ENCODE data around the gene KIAA1143. TPM values are rescaled to one million over a fixed set of nuclear protein-coding genes. Genes with fewer than 3 reads are reported as not detected.

KIAA1143 gene
- total and polyA plus RNA-seq, 2 of the 13 experiments (the other 11 are each of a cell fraction or from before 2014, with no cell fraction given): 9.9 to 27.2 TPM

DNA sequence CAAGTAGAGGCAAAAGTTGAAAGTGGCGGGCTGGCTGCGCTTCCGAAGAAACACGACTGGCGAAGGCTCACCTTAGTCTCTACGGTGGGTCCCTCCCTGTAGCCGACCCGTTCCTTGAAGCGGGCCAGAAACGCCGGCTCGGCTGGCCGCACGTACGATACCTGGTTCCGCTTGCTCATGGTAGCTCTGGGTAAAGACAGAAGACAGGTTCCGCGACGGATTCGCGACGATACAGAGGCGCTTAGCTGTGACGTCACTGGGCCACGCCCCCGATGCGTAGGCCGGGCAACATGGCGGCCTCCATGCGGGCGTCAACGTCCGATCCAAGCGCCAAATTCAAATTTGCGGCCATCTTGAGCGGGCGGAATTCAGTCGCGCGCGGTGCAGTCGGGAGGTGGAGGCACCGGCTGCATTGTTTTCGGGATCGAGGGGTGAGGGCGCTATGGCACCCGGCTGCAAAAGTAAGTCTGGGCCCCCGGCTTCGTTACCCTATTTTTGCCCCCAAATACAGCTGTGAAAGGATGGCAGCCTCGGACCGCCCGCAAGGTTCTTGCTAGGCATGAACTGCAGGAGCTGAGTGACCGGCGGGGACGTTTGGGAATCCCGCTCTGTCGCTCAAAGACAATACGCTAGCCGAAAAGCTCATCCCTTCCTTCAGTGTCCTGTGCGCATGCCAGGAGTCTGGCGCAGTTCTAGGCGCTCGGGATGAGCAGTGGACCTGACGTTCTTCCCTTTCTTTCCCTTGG is at the start of gene KIAA1143, which contains the start of gene KIF15 (continued):
- TF ChIP-seq, protein P1, sequence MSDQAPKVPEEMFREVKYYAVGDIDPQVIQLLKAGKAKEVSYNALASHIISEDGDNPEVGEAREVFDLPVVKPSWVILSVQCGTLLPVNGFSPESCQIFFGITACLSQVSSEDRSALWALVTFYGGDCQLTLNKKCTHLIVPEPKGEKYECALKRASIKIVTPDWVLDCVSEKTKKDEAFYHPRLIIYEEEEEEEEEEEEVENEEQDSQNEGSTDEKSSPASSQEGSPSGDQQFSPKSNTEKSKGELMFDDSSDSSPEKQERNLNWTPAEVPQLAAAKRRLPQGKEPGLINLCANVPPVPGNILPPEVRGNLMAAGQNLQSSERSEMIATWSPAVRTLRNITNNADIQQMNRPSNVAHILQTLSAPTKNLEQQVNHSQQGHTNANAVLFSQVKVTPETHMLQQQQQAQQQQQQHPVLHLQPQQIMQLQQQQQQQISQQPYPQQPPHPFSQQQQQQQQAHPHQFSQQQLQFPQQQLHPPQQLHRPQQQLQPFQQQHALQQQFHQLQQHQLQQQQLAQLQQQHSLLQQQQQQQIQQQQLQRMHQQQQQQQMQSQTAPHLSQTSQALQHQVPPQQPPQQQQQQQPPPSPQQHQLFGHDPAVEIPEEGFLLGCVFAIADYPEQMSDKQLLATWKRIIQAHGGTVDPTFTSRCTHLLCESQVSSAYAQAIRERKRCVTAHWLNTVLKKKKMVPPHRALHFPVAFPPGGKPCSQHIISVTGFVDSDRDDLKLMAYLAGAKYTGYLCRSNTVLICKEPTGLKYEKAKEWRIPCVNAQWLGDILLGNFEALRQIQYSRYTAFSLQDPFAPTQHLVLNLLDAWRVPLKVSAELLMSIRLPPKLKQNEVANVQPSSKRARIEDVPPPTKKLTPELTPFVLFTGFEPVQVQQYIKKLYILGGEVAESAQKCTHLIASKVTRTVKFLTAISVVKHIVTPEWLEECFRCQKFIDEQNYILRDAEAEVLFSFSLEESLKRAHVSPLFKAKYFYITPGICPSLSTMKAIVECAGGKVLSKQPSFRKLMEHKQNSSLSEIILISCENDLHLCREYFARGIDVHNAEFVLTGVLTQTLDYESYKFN (CRISPR knock-in tag; conservative IDR thresholded peaks at IDR 0.05): no peak; the same call in 1 of the 2 replicates
- peak; percentile 92 for TF ChIP-seq YEATS2 (CRISPR knock-in tag; IDR thresholded peaks at IDR 0.05; ENCODE audit: borderline replicate concordance)
- TF ChIP-seq ZMYM2 (CRISPR knock-in tag; IDR thresholded peaks at IDR 0.05): 0 out of 2 replicates have a peak, but pooled peaks have one; percentile 42
- TF ChIP-seq FOXC1 (CRISPR knock-in tag; IDR thresholded peaks at IDR 0.05; ENCODE audit: borderline replicate concordance): peak; percentile 57
- TF ChIP-seq, protein P2, sequence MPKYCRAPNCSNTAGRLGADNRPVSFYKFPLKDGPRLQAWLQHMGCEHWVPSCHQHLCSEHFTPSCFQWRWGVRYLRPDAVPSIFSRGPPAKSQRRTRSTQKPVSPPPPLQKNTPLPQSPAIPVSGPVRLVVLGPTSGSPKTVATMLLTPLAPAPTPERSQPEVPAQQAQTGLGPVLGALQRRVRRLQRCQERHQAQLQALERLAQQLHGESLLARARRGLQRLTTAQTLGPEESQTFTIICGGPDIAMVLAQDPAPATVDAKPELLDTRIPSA (CRISPR knock-in tag; IDR thresholded peaks at IDR 0.05; ENCODE audit: borderline replicate concordance): peak; percentile 75; the same call in 1 of the 2 replicates
- TF ChIP-seq EEA1 (CRISPR knock-in tag; IDR thresholded peaks at IDR 0.05; ENCODE audit: borderline replicate concordance): 0 out of 2 replicates have a peak, but pooled peaks have one; percentile 40
- TF ChIP-seq MYC (CRISPR knock-in tag; IDR thresholded peaks at IDR 0.05; ENCODE audit: borderline replicate concordance): peak; percentile 96
- peak; percentile 98 for TF ChIP-seq ATF1 (CRISPR knock-in tag; IDR thresholded peaks at IDR 0.05)
- TF ChIP-seq CHD2 (IDR thresholded peaks at IDR 0.05; ENCODE audit: low read depth, low read length): peak; percentile 56; the same call in 1 of the 2 replicates
- peak; percentile 41; the same call in 1 of the 2 replicates for TF ChIP-seq ZNF292 (CRISPR knock-in tag; IDR thresholded peaks at IDR 0.05; ENCODE audit: borderline replicate concordance, low read depth)
- 0 out of 2 replicates have a peak, but pooled peaks have one; percentile 61 for TF ChIP-seq ZNF124 (CRISPR knock-in tag; IDR thresholded peaks at IDR 0.05)
- peak; percentile 86; the same call in 1 of the 2 replicates for TF ChIP-seq ZNF558 (CRISPR knock-in tag; IDR thresholded peaks at IDR 0.05; ENCODE audit: borderline replicate concordance)
- TF ChIP-seq SAP130 (CRISPR knock-in tag; IDR thresholded peaks at IDR 0.05; ENCODE audit: low read depth): peak; percentile 100
- TF ChIP-seq, protein P3, sequence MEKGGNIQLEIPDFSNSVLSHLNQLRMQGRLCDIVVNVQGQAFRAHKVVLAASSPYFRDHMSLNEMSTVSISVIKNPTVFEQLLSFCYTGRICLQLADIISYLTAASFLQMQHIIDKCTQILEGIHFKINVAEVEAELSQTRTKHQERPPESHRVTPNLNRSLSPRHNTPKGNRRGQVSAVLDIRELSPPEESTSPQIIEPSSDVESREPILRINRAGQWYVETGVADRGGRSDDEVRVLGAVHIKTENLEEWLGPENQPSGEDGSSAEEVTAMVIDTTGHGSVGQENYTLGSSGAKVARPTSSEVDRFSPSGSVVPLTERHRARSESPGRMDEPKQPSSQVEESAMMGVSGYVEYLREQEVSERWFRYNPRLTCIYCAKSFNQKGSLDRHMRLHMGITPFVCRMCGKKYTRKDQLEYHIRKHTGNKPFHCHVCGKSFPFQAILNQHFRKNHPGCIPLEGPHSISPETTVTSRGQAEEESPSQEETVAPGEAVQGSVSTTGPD (CRISPR knock-in tag; IDR thresholded peaks at IDR 0.05): no peak
- TF ChIP-seq PLRG1 (conservative IDR thresholded peaks at IDR 0.05): no peak
- TF ChIP-seq SSRP1 (CRISPR knock-in tag; IDR thresholded peaks at IDR 0.05): 0 out of 2 replicates have a peak, but pooled peaks have one; percentile 24
- TF ChIP-seq, protein P4, sequence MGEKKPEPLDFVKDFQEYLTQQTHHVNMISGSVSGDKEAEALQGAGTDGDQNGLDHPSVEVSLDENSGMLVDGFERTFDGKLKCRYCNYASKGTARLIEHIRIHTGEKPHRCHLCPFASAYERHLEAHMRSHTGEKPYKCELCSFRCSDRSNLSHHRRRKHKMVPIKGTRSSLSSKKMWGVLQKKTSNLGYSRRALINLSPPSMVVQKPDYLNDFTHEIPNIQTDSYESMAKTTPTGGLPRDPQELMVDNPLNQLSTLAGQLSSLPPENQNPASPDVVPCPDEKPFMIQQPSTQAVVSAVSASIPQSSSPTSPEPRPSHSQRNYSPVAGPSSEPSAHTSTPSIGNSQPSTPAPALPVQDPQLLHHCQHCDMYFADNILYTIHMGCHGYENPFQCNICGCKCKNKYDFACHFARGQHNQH (CRISPR knock-in tag; IDR thresholded peaks at IDR 0.05): peak; percentile 82
- TF ChIP-seq, protein P5, sequence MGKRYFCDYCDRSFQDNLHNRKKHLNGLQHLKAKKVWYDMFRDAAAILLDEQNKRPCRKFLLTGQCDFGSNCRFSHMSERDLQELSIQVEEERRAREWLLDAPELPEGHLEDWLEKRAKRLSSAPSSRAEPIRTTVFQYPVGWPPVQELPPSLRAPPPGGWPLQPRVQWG (CRISPR knock-in tag; IDR thresholded peaks at IDR 0.05; ENCODE audit: borderline replicate concordance, low read depth): no peak
- TF ChIP-seq, protein P6, sequence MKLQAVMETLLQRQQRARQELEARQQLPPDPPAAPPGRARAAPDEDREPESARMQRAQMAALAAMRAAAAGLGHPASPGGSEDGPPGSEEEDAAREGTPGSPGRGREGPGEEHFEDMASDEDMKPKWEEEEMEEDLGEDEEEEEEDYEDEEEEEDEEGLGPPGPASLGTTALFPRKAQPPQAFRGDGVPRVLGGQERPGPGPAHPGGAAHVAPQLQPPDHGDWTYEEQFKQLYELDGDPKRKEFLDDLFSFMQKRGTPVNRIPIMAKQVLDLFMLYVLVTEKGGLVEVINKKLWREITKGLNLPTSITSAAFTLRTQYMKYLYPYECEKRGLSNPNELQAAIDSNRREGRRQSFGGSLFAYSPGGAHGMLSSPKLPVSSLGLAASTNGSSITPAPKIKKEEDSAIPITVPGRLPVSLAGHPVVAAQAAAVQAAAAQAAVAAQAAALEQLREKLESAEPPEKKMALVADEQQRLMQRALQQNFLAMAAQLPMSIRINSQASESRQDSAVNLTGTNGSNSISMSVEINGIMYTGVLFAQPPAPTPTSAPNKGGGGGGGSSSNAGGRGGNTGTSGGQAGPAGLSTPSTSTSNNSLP (IDR thresholded peaks at IDR 0.05; ENCODE audit: low read depth, low read length): no peak; the same call in 1 of the 2 replicates
- peak; percentile 94 for TF ChIP-seq ZNF274 (CRISPR knock-in tag; IDR thresholded peaks at IDR 0.05)

All from HepG2 (cell line).